ENCODE measurements around the gene DNMT3L.
"Not testable (repeated sequence)": the region's sequence is repeated elsewhere in the genome, so short reads cannot be mapped to it uniquely, and the experiment has no call there.

DNMT3L gene

DNA sequence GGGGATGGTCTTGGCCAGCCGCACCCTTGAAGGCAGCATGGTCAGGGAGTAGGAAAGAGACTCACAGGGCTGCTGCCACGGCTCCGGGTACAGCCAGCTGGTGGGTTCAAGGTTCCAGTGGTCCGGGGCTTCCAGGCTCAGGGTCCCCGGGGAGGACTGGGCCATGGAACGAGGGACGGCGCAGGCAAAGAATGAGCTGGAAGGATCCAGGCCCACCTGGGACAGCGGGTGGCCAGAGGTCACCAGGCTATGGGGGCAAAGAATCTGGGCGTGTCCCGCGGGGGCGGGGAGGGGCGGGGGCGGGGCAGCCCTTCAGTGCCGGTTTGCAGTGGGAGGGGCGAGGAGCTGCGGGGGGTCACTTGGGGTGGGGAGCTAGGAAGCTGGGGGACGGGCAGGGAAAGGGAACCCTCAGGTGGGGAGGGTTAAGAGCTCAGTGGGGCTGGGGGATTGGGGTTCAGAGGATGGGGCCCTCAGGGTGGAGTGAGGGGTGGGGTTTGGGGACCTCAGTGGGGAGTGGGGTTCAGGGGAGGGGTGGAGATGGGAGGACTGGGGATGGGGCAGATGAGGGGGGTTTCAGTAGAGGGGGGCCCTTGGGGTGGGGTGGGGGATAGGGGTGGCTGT is at the start of gene DNMT3L:
TSS of gene DNMT3L (minus strand) at position 223 of the 621 bp plus-strand sequence. CDS start 638 bp downstream, outside the sequence.
- no peak for DNase-seq

DNA sequence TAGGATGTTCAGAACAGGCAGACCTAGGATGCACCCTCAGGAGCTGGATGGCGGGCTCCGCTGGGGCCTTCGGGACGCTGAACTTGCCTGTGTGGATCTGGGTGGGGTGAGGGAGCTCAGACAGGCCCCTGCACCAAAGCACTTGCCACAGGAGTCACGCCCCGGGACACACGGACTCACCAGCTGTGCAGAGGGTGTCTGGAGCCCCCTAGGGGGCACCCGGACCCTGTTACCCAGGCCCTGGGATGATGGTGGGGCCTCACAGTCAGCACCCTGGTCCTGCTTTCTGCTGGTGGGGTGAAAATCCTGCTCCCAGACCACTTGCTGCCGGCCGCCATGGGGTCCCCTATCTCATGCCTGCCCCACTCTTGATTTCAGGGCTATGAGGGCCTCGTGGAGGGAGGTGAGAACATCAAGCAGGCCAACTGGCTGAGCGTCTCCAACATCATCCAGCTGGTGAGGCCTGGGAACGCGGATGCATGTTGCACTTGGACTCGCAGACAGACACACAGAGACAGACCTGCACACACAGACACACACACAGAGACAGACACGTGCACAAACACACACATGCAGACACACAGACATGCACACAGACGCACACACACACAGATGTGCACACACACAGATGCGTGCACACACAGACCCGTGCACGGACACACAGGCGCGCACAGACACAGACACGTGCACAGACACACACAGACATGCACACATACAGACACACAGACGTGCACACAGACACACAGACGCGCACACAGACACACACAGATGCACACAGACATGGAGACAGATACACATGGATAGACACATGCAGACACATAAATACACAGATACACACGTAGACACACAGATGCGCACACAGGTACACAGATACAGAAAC is 49.2 kb upstream of the DNMT3L start:
- no peak for DNase-seq

DNA sequence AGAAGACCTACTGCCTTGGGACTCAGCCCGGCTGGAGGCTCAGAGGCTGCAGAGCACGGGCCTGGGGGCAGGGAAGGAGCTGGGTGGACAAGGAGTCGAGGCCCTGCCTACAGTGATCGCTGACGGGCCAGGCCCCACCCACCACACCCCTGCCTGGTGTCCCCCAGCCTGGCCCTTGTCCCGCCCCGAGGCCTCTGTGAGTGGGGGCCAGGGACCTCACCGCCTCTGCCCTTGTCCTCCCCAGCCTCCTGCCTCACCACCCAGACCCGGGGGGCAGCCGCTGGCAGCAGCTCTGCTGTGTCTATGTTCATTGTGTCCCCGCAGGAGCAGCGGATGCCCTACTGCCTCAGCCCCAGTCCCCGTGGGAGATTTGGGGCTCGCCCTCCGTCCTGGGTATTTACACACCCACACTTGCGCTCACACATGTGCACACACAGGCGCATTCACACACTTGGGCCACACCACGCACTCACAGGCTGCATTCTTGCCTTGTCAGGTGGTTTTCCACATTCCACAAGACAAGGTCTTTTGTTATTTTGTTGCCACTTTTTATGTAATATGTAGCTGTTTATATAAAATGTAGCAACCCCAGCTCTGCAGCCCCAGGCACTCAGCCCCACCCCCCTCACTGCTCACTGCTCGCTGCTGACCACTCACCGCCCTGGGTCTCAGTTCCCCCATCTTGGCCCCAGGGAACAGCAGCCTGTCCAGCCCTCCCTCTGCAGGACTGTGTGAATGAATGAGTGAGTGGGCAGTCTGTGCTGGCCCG is 45.4 kb upstream of the DNMT3L start:
- no peak for DNase-seq

DNA sequence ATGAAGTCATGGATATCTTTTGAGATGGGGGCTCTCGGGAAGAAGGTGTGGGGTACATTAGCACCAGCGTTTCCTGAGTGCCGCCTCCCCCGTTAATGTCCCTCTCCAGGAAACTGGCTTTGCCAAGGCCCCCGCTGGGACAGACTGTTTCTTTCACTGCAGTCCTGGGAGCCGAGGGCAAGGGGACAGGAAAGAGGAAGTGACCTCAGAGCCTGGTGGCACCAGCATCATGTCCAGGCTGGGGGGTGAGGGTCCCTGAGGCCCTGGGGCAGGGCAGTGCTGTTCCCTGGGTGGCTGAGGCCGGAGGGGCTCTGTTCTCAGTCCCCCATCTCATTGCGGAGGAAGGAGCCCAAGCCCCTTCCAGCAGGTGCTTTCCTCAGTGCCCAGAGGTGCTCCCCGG is 44.0 kb upstream of the DNMT3L start:
- no peak for DNase-seq

DNA sequence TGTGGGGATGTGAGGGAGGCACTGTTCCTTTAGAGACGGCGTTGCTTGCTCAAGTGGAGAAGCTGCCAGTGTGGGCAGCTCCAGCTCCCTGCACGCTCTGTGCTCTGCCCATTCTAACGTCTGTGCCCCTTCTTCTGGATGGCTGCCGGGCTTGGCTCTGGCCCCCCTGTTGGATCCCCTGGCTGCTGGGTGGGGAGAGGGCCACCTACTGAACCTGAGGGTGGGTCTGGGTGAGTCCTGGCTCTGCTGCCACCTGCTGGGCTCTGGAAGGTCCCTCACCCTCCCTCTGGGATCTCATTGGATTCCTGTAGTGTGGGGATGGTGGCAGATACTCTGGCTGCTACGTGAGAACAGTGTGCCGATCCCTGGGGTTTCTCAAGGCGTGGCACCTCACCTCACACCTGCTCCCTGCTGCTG is 43.2 kb upstream of the DNMT3L start:
- no peak for DNase-seq

DNA sequence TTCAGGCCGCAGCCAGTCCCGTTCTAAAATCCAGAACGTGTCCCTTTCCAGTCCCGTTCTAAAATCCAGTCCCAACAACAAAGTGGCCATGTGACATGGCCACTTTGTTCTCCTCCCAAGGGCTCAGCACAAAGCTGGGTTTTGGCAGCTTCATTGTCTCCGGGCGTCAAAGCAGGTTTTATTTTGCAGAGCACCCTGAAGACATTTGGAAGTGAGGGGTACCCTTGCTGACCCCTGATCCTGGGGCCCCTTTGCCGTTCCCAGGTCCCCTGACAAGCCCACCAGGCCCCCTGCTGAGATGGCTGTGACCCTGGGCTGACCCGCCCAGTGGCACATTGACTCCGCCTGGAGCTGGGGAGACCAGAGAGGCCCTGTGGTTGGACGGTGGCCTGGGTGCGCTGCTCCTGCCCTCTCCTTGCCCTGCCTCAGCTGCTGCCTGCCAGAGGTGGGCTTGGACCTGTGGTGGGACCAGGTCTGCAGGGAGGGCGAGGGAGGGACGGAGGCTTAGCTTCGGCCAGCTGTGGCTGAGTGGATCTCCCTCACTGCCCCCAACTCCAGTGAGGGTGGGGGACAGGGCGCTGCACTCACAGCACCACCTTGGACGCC is 42.4 kb upstream of the DNMT3L start:
- no peak for DNase-seq

DNA sequence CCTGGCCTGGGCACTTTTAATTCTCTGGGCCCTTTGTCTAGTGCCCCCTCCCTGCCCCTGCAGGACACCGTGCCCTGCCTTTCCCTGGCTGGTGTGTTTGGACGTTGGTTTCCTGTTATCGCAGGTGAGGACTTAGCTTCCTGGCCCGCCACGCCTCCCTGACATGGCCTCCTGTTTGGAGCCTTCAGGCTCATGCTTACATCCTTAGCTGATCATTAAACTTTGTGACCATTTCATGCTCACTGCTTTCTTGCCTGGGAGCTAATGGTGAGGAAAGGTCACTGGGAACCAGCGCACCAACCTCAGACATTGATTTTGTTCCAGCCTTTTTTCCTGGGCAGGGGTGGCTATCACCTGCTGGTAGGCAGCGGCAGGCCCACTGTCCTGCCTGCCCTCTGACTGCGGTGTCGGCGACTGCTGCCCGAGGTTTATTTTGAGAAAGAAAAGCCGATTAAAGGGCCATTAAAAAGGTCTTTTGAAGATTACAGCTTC is 41.8 kb upstream of the DNMT3L start:
- no peak for DNase-seq

DNA sequence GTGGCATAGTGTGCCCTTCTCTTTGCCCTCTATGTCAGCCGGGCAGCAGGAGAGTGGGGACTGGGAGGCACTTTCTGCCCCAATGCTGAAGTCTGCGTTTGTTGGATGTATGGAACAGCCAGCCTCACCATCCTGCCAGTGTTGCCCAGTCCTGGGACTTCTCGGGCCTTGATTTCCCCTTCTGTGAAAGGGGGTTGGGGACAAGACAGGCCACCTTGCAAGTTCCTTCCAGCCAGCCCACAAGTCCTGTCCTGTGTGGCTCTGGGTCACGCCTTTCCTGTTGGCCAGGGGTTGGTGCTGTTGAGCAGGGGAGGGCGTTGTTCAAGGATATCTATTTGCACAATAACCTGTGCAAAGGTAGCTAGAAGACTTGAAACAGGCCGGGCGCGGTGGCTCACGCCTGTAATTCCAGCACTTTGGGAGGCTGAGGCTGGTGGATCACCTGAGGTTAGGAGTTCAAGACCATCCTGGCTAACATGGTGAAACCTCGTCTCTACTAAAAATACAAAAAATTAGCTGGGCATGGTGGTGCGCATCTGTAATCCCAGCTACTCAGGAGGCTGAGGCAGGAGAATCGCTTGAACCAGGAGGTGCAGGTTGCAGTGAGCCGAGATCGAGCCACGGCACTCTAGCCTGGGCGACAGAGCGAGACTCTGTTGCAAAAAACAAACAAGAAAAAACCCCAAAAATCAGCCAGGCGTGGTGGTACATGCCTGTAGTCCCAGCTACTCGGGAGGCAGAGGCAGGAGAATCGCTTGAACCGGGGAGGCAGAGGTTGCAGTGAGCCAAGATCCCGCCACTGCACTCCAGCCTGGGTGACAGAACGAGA is 41.1 kb upstream of the DNMT3L start:
- DNase-seq, result not testable (repeated sequence)

DNA sequence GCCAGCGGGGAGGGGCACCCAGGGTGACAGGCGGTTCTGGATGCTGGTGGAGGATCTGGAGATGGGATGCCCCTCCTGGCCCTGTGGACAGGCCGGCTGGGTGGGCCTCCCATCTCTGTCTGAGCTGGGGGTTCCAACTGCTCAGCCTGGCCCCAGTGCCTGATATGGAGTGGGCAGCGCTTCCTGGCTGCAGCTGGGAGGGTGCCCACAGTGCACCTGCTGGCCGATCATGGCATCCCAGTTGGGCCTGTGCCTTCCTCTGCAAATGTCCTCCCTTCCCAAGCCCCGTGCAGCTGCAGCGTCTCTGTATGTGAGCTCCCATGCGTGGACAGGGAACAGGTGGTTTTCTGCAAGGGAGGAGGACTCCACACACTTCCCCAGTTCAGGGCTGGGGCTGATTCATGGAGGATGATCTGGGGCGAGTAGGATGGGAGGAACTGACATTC is 40.3 kb upstream of the DNMT3L start:
- DNase-seq, result peak; percentile 30

DNA sequence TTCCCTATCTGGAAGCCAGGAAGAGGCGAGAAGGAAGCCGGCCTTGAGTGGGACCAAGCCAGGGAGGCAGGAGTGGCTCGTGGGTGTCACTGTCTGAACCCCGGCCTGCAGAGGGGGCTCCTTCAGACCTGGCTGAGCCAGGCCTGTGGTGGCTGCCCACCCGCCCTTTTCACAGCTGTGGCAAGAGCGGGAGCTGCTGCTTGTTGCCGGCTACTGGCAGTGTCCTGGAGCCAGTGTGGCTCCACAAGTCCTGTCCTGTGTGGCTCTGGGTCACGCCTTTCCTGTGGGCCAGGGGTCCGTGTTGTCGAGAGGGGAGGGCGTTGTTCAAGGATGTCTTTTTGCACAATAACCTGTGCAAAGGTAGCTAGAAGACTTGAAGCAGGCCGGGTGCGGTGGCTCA is 39.4 kb upstream of the DNMT3L start:
- DNase-seq, result no peak

DNA sequence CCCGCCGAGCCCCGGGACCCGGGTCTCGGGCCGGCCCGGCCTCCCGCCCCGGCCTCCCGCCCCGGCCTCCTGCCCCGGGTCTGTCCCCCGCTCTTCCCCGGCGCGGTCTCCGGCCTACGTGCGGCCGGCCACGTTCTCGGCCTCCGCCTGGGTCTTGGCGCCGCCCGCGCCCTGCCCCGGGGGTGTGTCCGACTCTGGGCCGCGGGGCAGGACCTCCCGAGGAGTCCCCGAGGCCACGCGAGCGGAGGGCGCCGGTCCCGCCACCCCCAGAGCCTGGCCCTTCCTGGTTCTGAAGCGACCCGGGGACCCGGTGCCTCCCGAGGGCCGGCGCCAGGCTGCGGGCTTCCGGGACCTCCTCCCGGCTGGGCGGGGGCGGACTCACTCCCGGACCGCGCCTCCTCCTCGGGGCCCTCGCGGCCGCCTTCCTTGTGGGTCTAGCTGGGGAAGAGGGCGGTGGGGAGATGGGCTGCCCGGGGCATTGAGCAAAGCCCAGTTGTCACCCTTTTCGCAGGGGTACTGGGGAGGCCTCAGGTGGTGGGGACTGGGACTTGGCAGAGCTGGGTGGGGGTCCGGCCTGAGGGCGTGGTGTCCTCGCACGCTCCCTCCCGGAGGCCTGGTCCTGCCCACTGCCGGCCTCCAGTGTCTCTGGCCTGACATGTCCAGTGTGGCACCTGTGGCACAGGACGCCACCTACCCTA is 38.7 kb upstream of the DNMT3L start:
- no peak for DNase-seq

DNA sequence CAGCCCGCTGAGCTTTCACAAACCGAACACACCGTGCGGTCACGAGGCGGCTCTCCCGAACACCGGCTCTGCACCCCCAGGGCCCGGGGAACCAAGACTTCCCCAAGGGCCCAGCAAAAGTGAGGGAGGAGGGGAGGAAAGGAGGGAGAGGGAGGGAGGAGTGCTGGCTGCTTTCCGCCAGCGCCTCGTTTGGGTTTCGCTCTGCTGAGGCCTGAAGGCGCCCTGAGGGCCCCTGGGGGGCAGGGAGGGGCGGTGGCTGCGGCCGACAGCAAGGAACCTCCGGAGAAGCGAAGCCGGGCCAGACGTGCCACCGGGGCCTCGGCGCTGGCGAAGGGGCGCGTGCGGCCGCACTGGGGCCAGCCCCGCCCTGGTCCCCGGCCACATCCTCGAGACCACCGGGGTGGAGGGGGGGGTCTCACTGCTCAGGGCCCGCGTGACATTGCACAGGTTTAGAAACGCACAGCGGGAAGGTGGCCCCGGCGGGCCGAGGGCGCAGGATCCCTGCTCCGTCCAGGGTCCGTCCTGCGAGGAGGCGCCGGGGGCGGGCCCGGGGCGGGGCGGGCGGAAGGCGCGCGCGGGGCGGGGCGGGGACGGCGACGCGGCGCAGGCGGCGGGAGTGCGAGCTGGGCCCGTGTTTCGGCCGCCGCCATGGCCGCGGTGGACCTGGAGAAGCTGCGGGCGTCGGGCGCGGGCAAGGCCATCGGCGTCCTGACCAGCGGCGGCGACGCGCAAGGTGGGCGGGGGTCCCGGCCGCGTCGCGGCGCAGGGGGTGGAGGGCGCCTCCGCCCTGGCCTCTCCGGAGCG is 38.0 kb upstream of the DNMT3L start, which contains the start of gene PFKL:
TSS of gene PFKL (plus strand) at position 596 of the 804 bp plus-strand sequence. CDS start at position 649, 53 bp downstream.
- DNase-seq, result no peak

DNA sequence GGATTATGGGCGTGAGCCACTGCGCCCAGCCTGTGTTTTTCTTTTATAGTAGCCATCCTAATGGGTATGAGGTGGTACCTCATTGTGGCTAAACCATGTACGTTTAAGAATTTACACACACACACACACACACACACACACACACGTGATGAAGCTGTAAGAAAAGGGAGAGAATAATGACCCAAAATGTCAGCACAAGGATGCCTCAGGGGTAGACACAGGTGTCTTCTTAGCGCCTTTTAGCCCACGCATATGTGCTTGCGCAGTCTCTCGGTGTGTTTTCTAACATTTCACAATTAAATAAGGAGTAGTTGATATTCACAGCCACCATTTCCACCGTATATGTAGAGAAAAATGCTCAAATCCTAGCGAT is 37.4 kb upstream of the DNMT3L start:
- no peak for DNase-seq

DNA sequence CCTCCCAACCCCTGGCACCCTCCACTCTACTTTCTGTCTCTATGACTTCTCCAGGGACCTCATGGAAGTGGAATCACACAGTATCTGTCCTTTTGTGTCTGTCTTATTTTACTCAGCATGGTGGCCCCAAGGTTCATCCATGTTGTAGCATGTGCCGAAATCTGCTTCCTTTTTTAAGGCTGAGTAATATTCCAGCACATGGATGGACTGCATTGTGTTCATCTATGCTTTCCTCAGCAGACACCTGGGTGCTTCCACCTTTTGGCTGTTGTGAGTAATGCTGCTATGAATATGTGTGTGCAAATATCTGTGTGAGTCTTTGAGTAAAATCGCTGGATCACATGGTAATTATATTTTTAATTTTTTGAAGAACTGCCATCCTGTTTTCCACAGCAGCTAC is 36.6 kb upstream of the DNMT3L start:
- no peak for DNase-seq

DNA sequence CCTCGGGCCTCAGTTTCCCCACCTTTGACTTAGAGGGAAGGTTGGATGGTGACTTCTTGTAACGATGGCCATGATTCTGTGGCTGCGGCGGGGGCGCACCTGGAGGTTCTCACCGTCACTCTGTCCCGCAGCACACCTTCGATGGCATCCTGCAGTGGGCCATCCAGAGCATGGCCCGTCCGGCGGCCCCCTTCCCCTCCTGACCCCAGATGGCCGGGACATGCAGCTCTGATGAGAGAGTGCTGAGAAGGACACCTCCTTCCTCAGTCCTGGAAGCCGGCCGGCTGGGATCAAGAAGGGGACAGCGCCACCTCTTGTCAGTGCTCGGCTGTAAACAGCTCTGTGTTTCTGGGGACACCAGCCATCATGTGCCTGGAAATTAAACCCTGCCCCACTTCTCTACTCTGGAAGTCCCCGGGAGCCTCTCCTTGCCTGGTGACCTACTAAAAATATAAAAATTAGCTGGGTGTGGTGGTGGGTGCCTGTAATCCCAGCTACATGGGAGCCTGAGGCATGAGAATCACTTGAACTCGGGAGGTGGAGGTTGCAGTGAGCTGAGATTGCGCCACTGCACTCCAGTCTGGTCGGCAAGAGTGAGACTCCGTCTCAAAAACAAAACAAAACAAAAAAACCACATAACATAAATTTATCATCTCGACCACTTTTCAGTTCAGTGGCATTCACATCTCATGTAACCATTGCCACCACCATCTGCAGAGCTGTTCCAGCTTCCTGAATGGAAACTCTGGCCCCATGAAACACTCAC is 36.0 kb upstream of the DNMT3L start:
- DNase-seq, result peak; percentile 55

DNA sequence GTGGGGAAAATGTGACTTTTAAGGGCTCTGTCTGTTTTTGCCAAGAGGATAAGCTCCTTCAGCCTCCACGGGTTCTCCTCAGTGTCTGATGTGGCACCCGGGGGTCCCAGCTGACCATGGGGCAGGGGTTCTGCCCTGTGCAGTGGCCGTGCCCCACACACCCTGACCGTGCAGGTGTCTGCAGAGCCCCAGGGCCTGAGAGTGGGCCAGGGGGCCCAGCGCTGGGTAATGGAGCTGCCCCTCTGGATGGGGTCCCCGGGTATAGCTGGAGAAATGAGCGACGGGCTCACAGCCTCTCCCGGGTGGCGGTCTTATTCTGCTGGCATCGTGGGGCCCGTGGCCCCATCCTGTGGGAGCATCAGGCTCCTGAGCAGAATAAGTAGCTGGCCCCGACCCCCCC is 35.2 kb upstream of the DNMT3L start:
- DNase-seq, result no peak

DNA sequence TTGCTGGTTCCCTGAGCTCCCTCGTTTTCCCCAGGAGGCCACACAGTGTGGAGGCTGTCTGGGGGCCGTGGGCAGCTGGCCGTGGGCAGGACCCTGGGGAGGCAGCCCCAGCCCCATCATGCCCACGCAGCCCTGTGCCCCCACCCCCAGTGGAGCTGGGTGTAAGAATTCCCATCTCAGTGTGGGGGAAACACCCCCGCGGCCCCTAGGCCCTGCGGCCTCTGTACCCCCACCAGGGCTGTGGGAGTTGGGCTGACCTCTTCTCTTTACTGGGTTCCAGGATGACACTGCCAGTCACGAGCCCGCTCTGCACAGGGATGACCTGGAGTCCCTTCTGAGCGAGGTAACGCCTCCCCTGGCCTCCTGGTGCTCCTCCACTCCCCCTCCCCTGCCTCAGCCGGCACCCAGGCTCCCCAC is 34.4 kb upstream of the DNMT3L start:
- no peak for DNase-seq

DNA sequence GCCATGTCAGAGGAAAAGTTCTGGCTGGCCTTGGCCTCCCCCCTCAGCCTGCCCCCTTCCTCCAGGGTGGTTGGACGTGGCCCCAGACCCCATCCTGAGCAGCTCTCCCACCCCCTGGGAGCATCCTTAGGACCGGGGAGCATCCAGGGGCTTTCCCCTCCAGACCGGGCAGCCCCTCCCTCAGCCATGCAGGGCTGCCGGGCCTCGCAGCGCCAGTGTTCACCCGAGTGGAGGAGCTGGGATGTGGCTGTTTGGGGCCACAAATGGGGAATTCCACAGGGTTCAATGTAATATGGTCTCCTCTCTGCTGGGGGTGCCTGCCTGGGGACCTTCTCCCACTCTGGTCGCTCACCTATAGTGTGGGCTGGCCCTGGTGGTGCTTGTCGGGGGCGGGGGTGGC is 33.9 kb upstream of the DNMT3L start:
- DNase-seq, result no peak

DNA sequence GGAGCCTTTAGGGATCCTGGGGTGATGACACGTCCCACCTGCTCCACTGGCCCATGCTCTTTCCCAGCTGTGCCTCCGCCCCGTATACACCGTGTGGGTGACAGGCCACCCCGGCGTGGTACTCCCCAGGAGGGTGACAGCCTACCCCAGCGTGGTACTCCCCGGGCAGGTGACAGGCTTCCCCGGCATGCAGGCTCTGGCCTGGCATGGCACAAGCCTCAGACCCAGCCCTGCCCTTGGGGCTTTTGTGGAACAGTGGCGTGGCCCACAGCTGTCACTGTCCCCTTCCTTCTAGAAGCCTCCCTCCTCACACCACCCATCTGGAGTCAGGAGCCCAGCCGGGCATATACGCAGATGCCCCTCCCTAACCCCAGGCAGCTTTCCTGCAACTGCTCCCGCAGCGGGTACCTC is 33.5 kb upstream of the DNMT3L start:
- no peak for DNase-seq

All from SHP77 treated with DMSO at 0.1 percent for 48 hours (cell line).